Measurements from ENCODE around the gene OLFM1.
"Not testable (repeated sequence)": the region's sequence is repeated elsewhere in the genome, so short reads cannot be mapped to it uniquely, and the experiment has no call there.

The OLFM1 gene

GRCh38 chr9:135060461-135061116 lies 26.9 kb upstream of the OLFM1 start:
- DNase-seq (ENCODE audit: low spot score): no peak

GRCh38 chr9:135061441-135061840 lies 26.0 kb upstream of the OLFM1 start:
- no peak for DNase-seq (ENCODE audit: low spot score)

- DNase-seq (ENCODE audit: low spot score): no peak
Observed at GRCh38 chr9:135062254-135062653, 25.2 kb upstream of the OLFM1 start.

- not testable (repeated sequence) for DNase-seq (ENCODE audit: low spot score)
Observed at GRCh38 chr9:135063466-135063865, 24.0 kb upstream of the OLFM1 start.

GRCh38 chr9:135063888-135064287 lies 23.6 kb upstream of the OLFM1 start:
- DNase-seq (ENCODE audit: low spot score): not testable (repeated sequence)

- DNase-seq (ENCODE audit: low spot score): no peak
Observed at GRCh38 chr9:135065151-135065550, 22.3 kb upstream of the OLFM1 start.

GRCh38 chr9:135065804-135066203 lies 21.7 kb upstream of the OLFM1 start:
- no peak for DNase-seq (ENCODE audit: low spot score)

GRCh38 chr9:135066291-135066690 lies 21.2 kb upstream of the OLFM1 start:
- no peak for DNase-seq (ENCODE audit: low spot score)

GRCh38 chr9:135067096-135067710 lies 20.3 kb upstream of the OLFM1 start:
- DNase-seq (ENCODE audit: low spot score): no peak

GRCh38 chr9:135068776-135069415 lies 18.6 kb upstream of the OLFM1 start:
- DNase-seq (ENCODE audit: low spot score): no peak

- DNase-seq (ENCODE audit: low spot score): no peak
Observed at GRCh38 chr9:135069558-135070197, 17.8 kb upstream of the OLFM1 start.

GRCh38 chr9:135070198-135070951 lies 17.1 kb upstream of the OLFM1 start:
- peak; percentile 21 for DNase-seq (ENCODE audit: low spot score)

- no peak for DNase-seq (ENCODE audit: low spot score)
Observed at GRCh38 chr9:135070964-135071735, 16.3 kb upstream of the OLFM1 start.

- no peak for DNase-seq (ENCODE audit: low spot score)
Observed at GRCh38 chr9:135073081-135073740, 14.3 kb upstream of the OLFM1 start.

GRCh38 chr9:135073741-135074305 lies 13.6 kb upstream of the OLFM1 start:
- DNase-seq (ENCODE audit: low spot score): no peak

GRCh38 chr9:135074354-135075233 lies 12.9 kb upstream of the OLFM1 start:
- DNase-seq (ENCODE audit: low spot score): no peak

GRCh38 chr9:135075234-135076142 lies 12.0 kb upstream of the OLFM1 start:
- peak; percentile 58 for DNase-seq (ENCODE audit: low spot score)

- no peak for DNase-seq (ENCODE audit: low spot score)
Observed at GRCh38 chr9:135076143-135076875, 11.2 kb upstream of the OLFM1 start.
